K562 (cell line): Measurements from ENCODE around the gene CTSO. TPM values are rescaled to one million over a fixed set of nuclear protein-coding genes. Genes with fewer than 3 reads are reported as not detected.

ENCODE experiments used
- ATAC-seq: fragments of 200-7000 bp; cut with Tn5 transposase; 3 replicates; pipeline ENCODE4 v1.9.1; 2020; ENCODE audit warnings: moderate library complexity
- BruUV-seq: library from RNA; stranded (reverse); fragments of 400-500 nt; replicated peaks from 2 replicates; lab custom pipeline; 2021; lab: Mats Ljungman, UMichigan
- CTCF ChIA-PET: fragments of 300-600 bp; formaldehyde crosslinking; extraction: SDS; loops from one replicate; lab custom pipeline; 2021; ENCODE audit warnings: low intra/inter-chr PET ratio; lab: Yijun Ruan, JAX
- POLR2A ChIA-PET: fragments of 300-600, 350-650 bp; sonication (Branson Sonifier 250); formaldehyde crosslinking; extraction: SDS; loops from one replicate; lab custom pipeline; 2021; ENCODE audit warnings: antibody characterized with exemption, inconsistent platforms; lab: Yijun Ruan, JAX
- DNase-seq, 4 experiments: peaks; one replicate each; pipeline versions ENCODE4 v3.0.0 to v3.0.0-alpha.2; 2011 to 2018; ENCODE audit warnings: low spot score in 3 of 4, mixed read lengths in 3 of 4; ENCODE audit errors: extremely low read depth in 1 of 4
- FAIRE-seq: peaks from 2 replicates; lab custom pipeline; 2011; peaks lifted over from hg19 to GRCh38; lab: Jason Lieb, UNC
- H2AFZ ChIP-seq: 2 replicates; pipeline ENCODE4 v1.6.0; 2011; ENCODE audit warnings: low read depth, low read length, control low read depth, inconsistent platforms
- H3K27ac ChIP-seq: fragments of 200-600 bp; 3 replicates; pipeline ENCODE4 v1.8.0; 2011; ENCODE audit warnings: low read depth, mild to moderate bottlenecking, control low read depth, inconsistent platforms, low read length, moderate library complexity, mixed read lengths; ENCODE audit errors: extremely low read depth
- H3K27me3 ChIP-seq, 2 experiments: fragments of 300-600 bp in 1 of 2; 2 replicates in 1 of 2; 3 replicates in 1 of 2; pipeline versions ENCODE4 v1.6.0 to v1.8.0; 2011; ENCODE audit warnings: inconsistent platforms in 2 of 2, low read length in 2 of 2, mild to moderate bottlenecking in 1 of 2, mixed read lengths in 1 of 2, moderate library complexity in 1 of 2; ENCODE audit not compliant: control insufficient read depth in 2 of 2, insufficient read depth in 2 of 2
- H3K36me3 ChIP-seq: fragments of 300-600 bp; 3 replicates; pipeline ENCODE4 v1.8.0; 2011; ENCODE audit warnings: mild to moderate bottlenecking, low read length, inconsistent platforms; ENCODE audit not compliant: control insufficient read depth, insufficient read depth
- H3K4me1 ChIP-seq, 2 experiments: fragments of 200-600 bp in 1 of 2; replicated peaks in 1 of 2; 2 replicates in 1 of 2; 3 replicates in 1 of 2; pipeline versions ENCODE4 v1.5.1 to v1.8.0; 2011; ENCODE audit warnings: inconsistent platforms in 2 of 2, low read length in 2 of 2, mild to moderate bottlenecking in 1 of 2, mixed read lengths in 1 of 2, moderate library complexity in 1 of 2; ENCODE audit not compliant: control insufficient read depth in 2 of 2, insufficient read depth in 2 of 2
- H3K4me2 ChIP-seq: 2 replicates; pipeline ENCODE4 v1.6.1; 2011; ENCODE audit warnings: low read length, control low read depth, inconsistent platforms, mixed read lengths; ENCODE audit not compliant: insufficient read depth
- H3K4me3 ChIP-seq: fragments of 200-600 bp; sonication (generic), shearing (Covaris generic); 2 replicates; pipeline ENCODE4 v1.5.1; 2016; ENCODE audit warnings: control low read depth, inconsistent platforms
- H3K79me2 ChIP-seq: fragments of 200-600 bp; 3 replicates; pipeline ENCODE4 v1.8.0; 2011; ENCODE audit warnings: low read length, inconsistent platforms; ENCODE audit not compliant: control insufficient read depth, insufficient read depth
- H3K9ac ChIP-seq, 2 experiments: 2 replicates each; pipeline versions ENCODE4 v1.6.0 to v1.6.1; 2011; ENCODE audit warnings: low read depth in 2 of 2, low read length in 2 of 2, control low read depth in 1 of 2, inconsistent platforms in 1 of 2, mild to moderate bottlenecking in 1 of 2, mixed read lengths in 1 of 2; ENCODE audit not compliant: insufficient read depth in 1 of 2
- H3K9me1 ChIP-seq: one replicate; pipeline ENCODE4 v1.6.0; 2011; ENCODE audit warnings: inconsistent platforms, mild to moderate bottlenecking, low read length, moderate library complexity; ENCODE audit not compliant: control insufficient read depth, insufficient read depth
- H3K9me3 ChIP-seq: replicated peaks from 2 replicates; pipeline ENCODE4 v1.5.1; 2011; ENCODE audit warnings: low read depth, low read length, inconsistent platforms; ENCODE audit not compliant: control insufficient read depth, insufficient read depth
- H4K20me1 ChIP-seq: replicated peaks from 2 replicates; pipeline ENCODE4 v1.6.1; 2011; ENCODE audit warnings: low read length, inconsistent platforms, mixed read lengths; ENCODE audit not compliant: control insufficient read depth, insufficient read depth
- CCNT2 ChIP-seq: IDR thresholded peaks from 2 replicates; pipeline ENCODE4 v1.6.1; 2011; ENCODE audit warnings: borderline replicate concordance, low read depth, mild to moderate bottlenecking, moderate library complexity, mixed read lengths, low read length; ENCODE audit not compliant: insufficient read length; ENCODE audit errors: extremely low read depth
- GTF2F1 ChIP-seq: IDR thresholded peaks from 2 replicates; pipeline ENCODE4 v1.6.1; 2011; ENCODE audit warnings: low read depth, low read length, improper control_type of control experiment
- POLR3G ChIP-seq: IDR thresholded peaks from 2 replicates; pipeline ENCODE4 v1.6.1; 2011; ENCODE audit not compliant: insufficient read length, insufficient replicate concordance; ENCODE audit errors: extremely low read depth
- SRSF1 ChIP-seq: fragments of 200-400 bp; formaldehyde crosslinking; IDR thresholded peaks from 2 replicates; pipeline ENCODE4 v1.6.1; 2017; ENCODE audit warnings: mild to moderate bottlenecking, low read depth, low read length, moderate library complexity
- ZNF224 ChIP-seq: sonication (generic); formaldehyde crosslinking; IDR thresholded peaks from 2 replicates; pipeline ENCODE4 v1.8.0; 2022; ENCODE audit warnings: mild to moderate bottlenecking, missing genetic modification reagents
- ZNF696 ChIP-seq: fragments of 250-450 bp; sonication (Bioruptor Pico); conservative IDR thresholded peaks from 2 replicates; pipeline ENCODE4 v1.4.0; 2020; ENCODE audit warnings: mild to moderate bottlenecking, moderate library complexity
- ZNF764 ChIP-seq: fragments of 250-450 bp; sonication (Bioruptor Pico); IDR thresholded peaks from 2 replicates; pipeline ENCODE4 v1.4.0; 2020; ENCODE audit warnings: low read depth, mild to moderate bottlenecking, moderate library complexity
- ZNF780A ChIP-seq: fragments of 250-450 bp; sonication (Bioruptor Pico); IDR thresholded peaks from 2 replicates; pipeline ENCODE4 v1.5.0; 2021; ENCODE audit warnings: mild to moderate bottlenecking
- WGBS: fragments of 100-300 bp; shearing (Covaris generic); methylation state at CpG from one replicate; pipeline ENCODE4 v1.1.6; 2016; ENCODE audit warnings: low coverage, mixed read lengths; ENCODE audit not compliant: insufficient coverage; ENCODE audit errors: missing lambda C conversion rate; 5-methylcytosine and 5-hydroxymethylcytosine counted together
- in situ Hi-C: fragments of 300-500 bp; cut with MboI; formaldehyde crosslinking; loops from 4 replicates; pipeline ENCODE4 v1.15.0; 2018; ENCODE audit warnings: inconsistent platforms, mixed read lengths
- intact Hi-C: fragments of 100-400 bp; cut with micrococcal nuclease; formaldehyde crosslinking; loops from 2 replicates; pipeline ENCODE4 v1.14.2; 2022
- polyA plus RNA-seq, 8 experiments: library from polyadenylated mRNA; depleted of rRNA in 4 of 8; stranded (reverse) in 5 of 8; unstranded in 3 of 8; fragments of >200 nt; fragmentation: Nextera tagmentation in 2 of 8; fragmentation: Illumina TruSeq in 1 of 8; extraction: Ambion mirVana in 2 of 8; extraction: Trizol in 1 of 8; gene quantifications; 2 replicates each; pipeline versions ENCODE4 v1.2.1 to v1.2.3, GENCODE V29; 2011 to 2014; ENCODE audit warnings: inconsistent platforms in 1 of 8, missing spikeins in 1 of 8
- total RNA-seq, 7 experiments: library from RNA; depleted of rRNA in 6 of 7; stranded (reverse); fragments of >200 nt in 6 of 7; fragmentation: Illumina TruSeq in 2 of 7; extraction: Trizol in 2 of 7; gene quantifications; 2 replicates each; pipeline versions ENCODE4 v1.2.1 to v1.2.3, GENCODE V29; 2011 to 2021; ENCODE audit warnings: low replicate concordance in 1 of 7
- TF ChIP-seq, protein P1 (sequence below): fragments of 150-350 bp; conservative IDR thresholded peaks from 2 replicates; pipeline ENCODE4 v1.6.1; 2014; ENCODE audit warnings: low read length
- TF ChIP-seq, protein P2 (sequence below): fragments of 450-650 bp; IDR thresholded peaks from 2 replicates; pipeline ENCODE4 v1.6.1; 2017; ENCODE audit warnings: mild to moderate bottlenecking, moderate library complexity
- TF ChIP-seq, protein P3 (sequence below): fragments of 450-650 bp; formaldehyde crosslinking; IDR thresholded peaks from 2 replicates; pipeline ENCODE4 v1.4.0; 2020; ENCODE audit warnings: mild to moderate bottlenecking, moderate library complexity

CTSO gene
- total and polyA plus RNA-seq, 9 of the 15 experiments (the other 6 are each of a cell fraction or from before 2014, with no cell fraction given) = 0.03 to 0.07 (median 0.04) TPM; not detected in 5

DNA sequence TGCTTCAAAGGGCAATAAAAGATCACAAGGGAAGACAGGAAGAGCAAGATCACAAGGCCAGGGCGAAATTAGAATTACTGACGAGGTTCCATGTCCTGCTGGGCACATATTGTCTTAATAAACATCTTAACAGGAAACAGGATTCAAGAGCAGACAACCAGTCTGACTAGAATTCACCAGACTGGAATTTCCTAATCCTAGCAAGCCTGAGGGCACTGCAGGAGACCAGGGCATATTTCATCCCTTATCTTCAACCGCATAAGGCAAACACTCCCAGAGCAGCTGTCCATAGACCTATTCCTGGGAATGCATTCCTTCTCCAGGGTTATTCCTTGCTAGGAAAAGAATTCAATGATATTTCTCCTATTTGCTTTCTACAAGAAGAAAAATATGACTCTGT, 62.6 kb downstream of the CTSO start (continued):
- TF ChIP-seq, protein P1, sequence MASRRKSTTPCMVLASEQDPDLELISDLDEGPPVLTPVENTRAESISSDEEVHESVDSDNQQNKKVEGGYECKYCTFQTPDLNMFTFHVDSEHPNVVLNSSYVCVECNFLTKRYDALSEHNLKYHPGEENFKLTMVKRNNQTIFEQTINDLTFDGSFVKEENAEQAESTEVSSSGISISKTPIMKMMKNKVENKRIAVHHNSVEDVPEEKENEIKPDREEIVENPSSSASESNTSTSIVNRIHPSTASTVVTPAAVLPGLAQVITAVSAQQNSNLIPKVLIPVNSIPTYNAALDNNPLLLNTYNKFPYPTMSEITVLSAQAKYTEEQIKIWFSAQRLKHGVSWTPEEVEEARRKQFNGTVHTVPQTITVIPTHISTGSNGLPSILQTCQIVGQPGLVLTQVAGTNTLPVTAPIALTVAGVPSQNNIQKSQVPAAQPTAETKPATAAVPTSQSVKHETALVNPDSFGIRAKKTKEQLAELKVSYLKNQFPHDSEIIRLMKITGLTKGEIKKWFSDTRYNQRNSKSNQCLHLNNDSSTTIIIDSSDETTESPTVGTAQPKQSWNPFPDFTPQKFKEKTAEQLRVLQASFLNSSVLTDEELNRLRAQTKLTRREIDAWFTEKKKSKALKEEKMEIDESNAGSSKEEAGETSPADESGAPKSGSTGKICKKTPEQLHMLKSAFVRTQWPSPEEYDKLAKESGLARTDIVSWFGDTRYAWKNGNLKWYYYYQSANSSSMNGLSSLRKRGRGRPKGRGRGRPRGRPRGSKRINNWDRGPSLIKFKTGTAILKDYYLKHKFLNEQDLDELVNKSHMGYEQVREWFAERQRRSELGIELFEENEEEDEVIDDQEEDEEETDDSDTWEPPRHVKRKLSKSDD = no peak

DNA sequence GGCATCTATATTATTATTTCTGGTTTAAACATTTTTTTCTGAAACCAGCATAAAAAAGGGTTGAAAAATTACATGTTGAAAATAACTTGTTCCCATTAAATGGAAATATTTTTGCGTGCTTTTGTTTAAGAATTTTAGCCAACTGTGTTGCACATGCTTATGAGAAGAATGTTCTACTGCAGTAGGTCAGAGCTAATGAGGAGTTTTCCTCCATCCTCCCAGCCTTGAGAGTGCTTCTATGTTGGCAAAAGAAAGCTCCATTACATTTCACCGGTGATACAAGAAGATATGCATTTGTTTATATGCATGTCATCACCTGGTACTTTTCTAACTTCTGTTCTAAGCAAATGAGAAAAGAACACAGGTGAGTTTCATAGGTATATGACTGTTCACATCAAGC, 63.7 kb downstream of the CTSO start:
- TF ChIP-seq ZNF780A (CRISPR knock-in tag) (no peak), GTF2F1 (no peak), ZNF696 (no peak), CCNT2 (no peak), ZNF224 (CRISPR knock-in tag) (no peak), POLR3G (no peak), ZNF764 (CRISPR knock-in tag) (no peak), SRSF1 (no peak)
- TF ChIP-seq, protein P2, sequence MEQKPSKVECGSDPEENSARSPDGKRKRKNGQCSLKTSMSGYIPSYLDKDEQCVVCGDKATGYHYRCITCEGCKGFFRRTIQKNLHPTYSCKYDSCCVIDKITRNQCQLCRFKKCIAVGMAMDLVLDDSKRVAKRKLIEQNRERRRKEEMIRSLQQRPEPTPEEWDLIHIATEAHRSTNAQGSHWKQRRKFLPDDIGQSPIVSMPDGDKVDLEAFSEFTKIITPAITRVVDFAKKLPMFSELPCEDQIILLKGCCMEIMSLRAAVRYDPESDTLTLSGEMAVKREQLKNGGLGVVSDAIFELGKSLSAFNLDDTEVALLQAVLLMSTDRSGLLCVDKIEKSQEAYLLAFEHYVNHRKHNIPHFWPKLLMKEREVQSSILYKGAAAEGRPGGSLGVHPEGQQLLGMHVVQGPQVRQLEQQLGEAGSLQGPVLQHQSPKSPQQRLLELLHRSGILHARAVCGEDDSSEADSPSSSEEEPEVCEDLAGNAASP = no peak
- TF ChIP-seq, protein P3, sequence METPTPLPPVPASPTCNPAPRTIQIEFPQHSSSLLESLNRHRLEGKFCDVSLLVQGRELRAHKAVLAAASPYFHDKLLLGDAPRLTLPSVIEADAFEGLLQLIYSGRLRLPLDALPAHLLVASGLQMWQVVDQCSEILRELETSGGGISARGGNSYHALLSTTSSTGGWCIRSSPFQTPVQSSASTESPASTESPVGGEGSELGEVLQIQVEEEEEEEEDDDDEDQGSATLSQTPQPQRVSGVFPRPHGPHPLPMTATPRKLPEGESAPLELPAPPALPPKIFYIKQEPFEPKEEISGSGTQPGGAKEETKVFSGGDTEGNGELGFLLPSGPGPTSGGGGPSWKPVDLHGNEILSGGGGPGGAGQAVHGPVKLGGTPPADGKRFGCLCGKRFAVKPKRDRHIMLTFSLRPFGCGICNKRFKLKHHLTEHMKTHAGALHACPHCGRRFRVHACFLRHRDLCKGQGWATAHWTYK (CRISPR knock-in tag) = no peak
- Histone ChIP-seq H3K9me3 (no peaks in the 10 kb centered on the region), H3K4me1 (no peaks in the 10 kb centered on the region), H3K27me3 (no peaks in the 10 kb centered on the region), H2AFZ (no peak overlapping the region), H3K36me3 (no peaks in the 10 kb centered on the region), H3K4me3 (no peak overlapping the region), H3K9ac (no peak overlapping the region), H3K9me1 (no peaks in the 10 kb centered on the region), H3K27ac (no peak overlapping the region), H3K4me2 (no peak overlapping the region), H3K79me2 (no peaks in the 10 kb centered on the region), H4K20me1 (no peaks in the 10 kb centered on the region)
- DNase-seq (no peak), FAIRE-seq (no peak), ATAC-seq (no peak)
- intact Hi-C loops (no loop called here), in situ Hi-C loops (no loop called here)
- 4% methylated on average over 2 of the region's 2 CpGs for WGBS
- CTCF ChIA-PET = no interaction called here
- POLR2A ChIA-PET = no interaction called here
- BruUV-seq = no TSS peak
